GM23338 (cell line): ENCODE results near the gene ACHE. TPM values are rescaled to one million over a fixed set of nuclear protein-coding genes. Genes with fewer than 3 reads are reported as not detected.
"Not testable (repeated sequence)": the region's sequence is repeated elsewhere in the genome, so short reads cannot be mapped to it uniquely, and the experiment has no call there.

Experiments used
- ATAC-seq: fragments of 200-7000 bp; cut with Tn5 transposase; 3 replicates; pipeline ENCODE4 v1.9.1; 2020
- DNase-seq: peaks from one replicate; pipeline ENCODE4 v3.0.0-alpha.2; 2015; ENCODE audit warnings: low spot score
- H2AFZ ChIP-seq: fragments of 200-600 bp; sonication (generic); 2 replicates; pipeline ENCODE4 v1.8.0; 2016; ENCODE audit warnings: antibody characterized with exemption, mild to moderate bottlenecking, moderate library complexity
- H3F3A ChIP-seq: fragments of 200-600 bp; sonication (generic); replicated peaks from 2 replicates; pipeline ENCODE4 v1.8.0; 2017; ENCODE audit warnings: antibody characterized with exemption, mixed run types, low read depth
- H3K27ac ChIP-seq: fragments of 200-600 bp; sonication (generic); 2 replicates; pipeline ENCODE4 v1.6.1; 2016; ENCODE audit warnings: low read depth
- H3K27me3 ChIP-seq: fragments of 200-600 bp; sonication (generic); 2 replicates; pipeline ENCODE4 v1.8.0; 2016; ENCODE audit warnings: mild to moderate bottlenecking, mixed run types, moderate library complexity; ENCODE audit not compliant: insufficient read depth
- H3K36me3 ChIP-seq: fragments of 200-600 bp; sonication (generic); 2 replicates; pipeline ENCODE4 v1.8.0; 2016; ENCODE audit warnings: mild to moderate bottlenecking; ENCODE audit not compliant: insufficient read depth
- H3K4me1 ChIP-seq: fragments of 200-600 bp; sonication (generic); 2 replicates; pipeline ENCODE4 v1.8.0; 2016; ENCODE audit warnings: mild to moderate bottlenecking, moderate library complexity; ENCODE audit not compliant: insufficient read depth
- H3K4me2 ChIP-seq: fragments of 200-600 bp; sonication (generic); 2 replicates; pipeline ENCODE4 v1.7.1; 2017; ENCODE audit warnings: mixed run types
- H3K4me3 ChIP-seq: fragments of 200-600 bp; sonication (generic); 2 replicates; pipeline ENCODE4 v1.6.1; 2016; ENCODE audit warnings: mixed run types
- H3K79me2 ChIP-seq: fragments of 200-600 bp; sonication (generic); replicated peaks from 2 replicates; pipeline ENCODE4 v1.8.0; 2017; ENCODE audit warnings: mild to moderate bottlenecking; ENCODE audit not compliant: insufficient read depth
- H3K9me2 ChIP-seq: fragments of 200-600 bp; sonication (generic); 2 replicates; pipeline ENCODE4 v1.8.0; 2017; ENCODE audit not compliant: insufficient read depth
- H4K20me1 ChIP-seq: fragments of 200-600 bp; sonication (generic); replicated peaks from 2 replicates; pipeline ENCODE4 v1.8.0; 2017; ENCODE audit warnings: mild to moderate bottlenecking; ENCODE audit not compliant: insufficient read depth
- H3K27ac Mint-ChIP-seq: 2 replicates; pipeline ENCODE4 v1.8.0; 2020; ENCODE audit warnings: inconsistent platforms, mild to moderate bottlenecking, moderate library complexity, mixed read lengths
- H3K27me3 Mint-ChIP-seq: 3 replicates; pipeline ENCODE4 v1.8.0; 2022; ENCODE audit warnings: low read depth, mild to moderate bottlenecking, moderate library complexity, mixed read lengths, inconsistent platforms; ENCODE audit not compliant: insufficient read depth, poor library complexity
- H3K36me3 Mint-ChIP-seq: 3 replicates; pipeline ENCODE4 v1.8.0; 2021; ENCODE audit warnings: low read depth, mild to moderate bottlenecking, inconsistent platforms, moderate library complexity, mixed read lengths
- H3K4me1 Mint-ChIP-seq: 3 replicates; pipeline ENCODE4 v1.8.0; 2020; ENCODE audit warnings: mild to moderate bottlenecking, inconsistent platforms, mixed read lengths
- H3K4me3 Mint-ChIP-seq: 3 replicates; pipeline ENCODE4 v1.8.0; 2021; ENCODE audit warnings: moderate library complexity, mild to moderate bottlenecking, inconsistent platforms, mixed read lengths
- H3K9me3 Mint-ChIP-seq: 3 replicates; pipeline ENCODE4 v1.8.0; 2020; ENCODE audit warnings: moderate library complexity, mild to moderate bottlenecking, inconsistent platforms, mixed read lengths
- CTCF ChIP-seq, 2 experiments: fragments of 200-600 bp in 1 of 2; sonication (generic) in 1 of 2; conservative IDR thresholded peaks; 2 replicates each; pipeline versions ENCODE4 v1.5.1 to v1.6.1; 2016 to 2017; ENCODE audit warnings: antibody characterized with exemption in 2 of 2, low read depth in 2 of 2, mild to moderate bottlenecking in 2 of 2, moderate library complexity in 1 of 2
- ETS1 ChIP-seq: IDR thresholded peaks from 2 replicates; pipeline ENCODE4 v1.6.1; 2016; ENCODE audit warnings: antibody characterized with exemption
- EZH2phosphoT487 ChIP-seq: fragments of 200-600 bp; sonication (generic); IDR thresholded peaks from one replicate; pipeline ENCODE4 v1.8.1; 2018; ENCODE audit warnings: antibody characterized with exemption; ENCODE audit not compliant: unreplicated experiment
- REST ChIP-seq: IDR thresholded peaks from one replicate; pipeline ENCODE4 v1.6.1; 2018; ENCODE audit warnings: antibody characterized with exemption; ENCODE audit not compliant: unreplicated experiment
- polyA plus RNA-seq: library from polyadenylated mRNA; unstranded; fragments of >200 nt; fragmentation: Nextera tagmentation; extraction: Ambion mirVana; gene quantifications from 2 replicates; pipeline ENCODE4 v1.2.1, GENCODE V29; 2016
- total RNA-seq: library from RNA; depleted of rRNA; stranded (reverse); fragments of >200 nt; shearing (Covaris generic); gene quantifications from 2 replicates; pipeline ENCODE4 v1.2.3, GENCODE V29; 2014

Gene ACHE
- total and polyA plus RNA-seq, 2 experiments from 2014 or later: 3.6 to 3.7 TPM

GRCh38 chr7:100929808-100930174 lies 34.1 kb upstream of the ACHE start:
- peak; percentile 22 for ATAC-seq

GRCh38 chr7:100923616-100924015 lies 27.9 kb upstream of the ACHE start:
- H2AFZ ChIP-seq, H4K20me1 ChIP-seq, H3K9me2 ChIP-seq, H3K79me2 ChIP-seq, H3K27ac Mint-ChIP-seq, H3K36me3 ChIP-seq, H3K27me3 Mint-ChIP-seq, H3K4me3 Mint-ChIP-seq, H3K4me3 ChIP-seq, H3K9me3 Mint-ChIP-seq, H3K27ac ChIP-seq, H3F3A ChIP-seq, H3K4me2 ChIP-seq, H3K36me3 Mint-ChIP-seq, DNase-seq, ATAC-seq, H3K27me3 ChIP-seq: not testable (repeated sequence)
- peaks cover 31% of the 10 kb centered on the region for H3K4me1 ChIP-seq
- H3K4me1 Mint-ChIP-seq: peaks cover 35% of the 10 kb centered on the region

More at GRCh38 chr7:100929808-100930174, 34.1 kb upstream of the ACHE start:
- Histone ChIP-seq H3K36me3 (no peaks in the 10 kb centered on the region; the same call in 1 of the 2 replicates), H3F3A (peaks cover 3% of the 10 kb centered on the region; the same call in 1 of the 2 replicates), H3K4me2 (peak overlapping the region; percentile 13; the same call in 1 of the 2 replicates), H3K4me3 (no peak overlapping the region; the same call in 1 of the 2 replicates), H3K9me2 (no peaks in the 10 kb centered on the region), H3K27me3 (no peaks in the 10 kb centered on the region), H3K79me2 (no peaks in the 10 kb centered on the region), H3K27ac (peak overlapping the region; percentile 52), H3K4me1 (peaks cover 30% of the 10 kb centered on the region), H2AFZ (no peak overlapping the region), H4K20me1 (no peaks in the 10 kb centered on the region)
- H3K4me1 Mint-ChIP-seq: peaks cover 15% of the 10 kb centered on the region
- peaks cover 27% of the 10 kb centered on the region for H3K36me3 Mint-ChIP-seq
- peaks cover 33% of the 10 kb centered on the region for H3K9me3 Mint-ChIP-seq
- TF ChIP-seq EZH2phosphoT487 (no peak), CTCF (conservative IDR thresholded peaks at IDR 0.05; ENCODE audit: low read depth in 2 of 2) (no peak)
- peaks cover 11% of the 10 kb centered on the region for H3K27me3 Mint-ChIP-seq
- H3K27ac Mint-ChIP-seq: peak overlapping the region; percentile 85
- peak overlapping the region; percentile 23; the same call in 1 of the 3 replicates for H3K4me3 Mint-ChIP-seq
- no peak for DNase-seq

GRCh38 chr7:100921039-100921438 lies 25.4 kb upstream of the ACHE start:
- DNase-seq (no peak), ATAC-seq (no peak)
- Histone ChIP-seq H3K27me3 (no peaks in the 10 kb centered on the region), H3F3A (no peaks in the 10 kb centered on the region), H3K36me3 (no peaks in the 10 kb centered on the region), H3K4me3 (no peak overlapping the region), H3K9me2 (no peaks in the 10 kb centered on the region), H2AFZ (no peak overlapping the region), H3K79me2 (no peaks in the 10 kb centered on the region), H4K20me1 (no peaks in the 10 kb centered on the region), H3K4me2 (no peak overlapping the region), H3K27ac (no peak overlapping the region), H3K4me1 (peaks cover 13% of the 10 kb centered on the region)
- H3K9me3 Mint-ChIP-seq: no peaks in the 10 kb centered on the region; the same call in 2 of the 3 replicates
- no peaks in the 10 kb centered on the region for H3K36me3 Mint-ChIP-seq
- no peak overlapping the region for H3K27ac Mint-ChIP-seq
- H3K4me1 Mint-ChIP-seq: peaks cover 35% of the 10 kb centered on the region
- H3K27me3 Mint-ChIP-seq: peaks cover 10% of the 10 kb centered on the region
- no peak overlapping the region for H3K4me3 Mint-ChIP-seq
- no peak for TF ChIP-seq REST
- TF ChIP-seq ETS1: no peak
